Measurements from ENCODE around the gene SUSD6. TPM values are rescaled to one million over a fixed set of nuclear protein-coding genes. Genes with fewer than 3 reads are reported as not detected.

Gene SUSD6
- polyA plus RNA-seq, 2 of the 4 experiments (the other 2 are of a cell fraction) = 4.3 to 7.0 TPM

DNA sequence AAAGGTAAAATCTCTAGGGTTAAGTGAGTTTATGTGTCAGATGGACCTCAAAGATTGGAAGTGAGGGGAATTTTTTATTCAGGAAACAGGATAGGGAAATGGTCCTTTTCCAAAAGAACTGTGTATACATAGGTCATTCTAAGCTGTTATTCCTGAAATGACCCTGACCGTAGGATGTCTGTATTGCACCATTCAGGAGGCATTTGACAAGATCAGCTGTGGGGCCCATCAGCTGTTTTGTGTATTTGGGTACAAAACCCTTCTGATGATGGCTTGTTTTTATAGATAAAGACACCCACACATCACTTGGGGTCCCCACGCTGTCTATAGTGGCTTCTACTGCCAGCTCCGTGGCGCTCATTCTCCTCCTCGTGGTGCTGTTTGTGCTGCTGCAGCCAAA is 92.9 kb downstream of the SUSD6 start:
- ChIA-PET CTCF (interaction anchor here (0.8 to 2.6 kb wide), 6 partner anchors 9 to 119 kb away, joined by 3 to 9 read pairs (median 3); no protein-coding TSS in a partner anchor), POLR2A (no interaction called here)
- DNase-seq (ENCODE audit: low read depth in 1 of 2, low spot score in 1 of 2) (no peak), FAIRE-seq (no peak), ATAC-seq (no peak)
- H3K4me2 ChIP-seq = no peak overlapping the region
- no peak overlapping the region for H3K4me3 ChIP-seq
- no peaks in the 10 kb centered on the region for H3K4me1 ChIP-seq
- H3K27ac ChIP-seq = no peak overlapping the region
- TF ChIP-seq POLR2A (IDR thresholded peaks at IDR 0.05; ENCODE audit: low read length) (no peak), CBX2 (IDR thresholded peaks at IDR 0.05; ENCODE audit: borderline replicate concordance, low read depth) (no peak), JUN (IDR thresholded peaks at IDR 0.05) (no peak), CEBPB (IDR thresholded peaks at IDR 0.05) (no peak), MAZ (IDR thresholded peaks at IDR 0.05; ENCODE audit: borderline replicate concordance, low read depth, low read length) (no peak), ESRRA (IDR thresholded peaks at IDR 0.05; ENCODE audit: borderline replicate concordance, low read length) (no peak), TP53 (CRISPR knock-in tag; IDR thresholded peaks at IDR 0.05) (no peak), RFX5 (IDR thresholded peaks at IDR 0.05) (no peak), FOXS1 (CRISPR knock-in tag; IDR thresholded peaks at IDR 0.05) (no peak), EHMT2 (IDR thresholded peaks at IDR 0.05; ENCODE audit: low read depth) (no peak)
- TF ChIP-seq, protein P1, sequence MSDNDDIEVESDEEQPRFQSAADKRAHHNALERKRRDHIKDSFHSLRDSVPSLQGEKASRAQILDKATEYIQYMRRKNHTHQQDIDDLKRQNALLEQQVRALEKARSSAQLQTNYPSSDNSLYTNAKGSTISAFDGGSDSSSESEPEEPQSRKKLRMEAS (IDR thresholded peaks at IDR 0.05) = no peak
- TF ChIP-seq, protein P2, sequence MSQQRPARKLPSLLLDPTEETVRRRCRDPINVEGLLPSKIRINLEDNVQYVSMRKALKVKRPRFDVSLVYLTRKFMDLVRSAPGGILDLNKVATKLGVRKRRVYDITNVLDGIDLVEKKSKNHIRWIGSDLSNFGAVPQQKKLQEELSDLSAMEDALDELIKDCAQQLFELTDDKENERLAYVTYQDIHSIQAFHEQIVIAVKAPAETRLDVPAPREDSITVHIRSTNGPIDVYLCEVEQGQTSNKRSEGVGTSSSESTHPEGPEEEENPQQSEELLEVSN (IDR thresholded peaks at IDR 0.05; ENCODE audit: borderline replicate concordance, low read depth) = no peak
- no peaks in the 10 kb centered on the region for H3K9me3 ChIP-seq
- 88% methylated on average over 5 of the region's 5 CpGs for WGBS (ENCODE audit: missing lambda C conversion rate)

DNA sequence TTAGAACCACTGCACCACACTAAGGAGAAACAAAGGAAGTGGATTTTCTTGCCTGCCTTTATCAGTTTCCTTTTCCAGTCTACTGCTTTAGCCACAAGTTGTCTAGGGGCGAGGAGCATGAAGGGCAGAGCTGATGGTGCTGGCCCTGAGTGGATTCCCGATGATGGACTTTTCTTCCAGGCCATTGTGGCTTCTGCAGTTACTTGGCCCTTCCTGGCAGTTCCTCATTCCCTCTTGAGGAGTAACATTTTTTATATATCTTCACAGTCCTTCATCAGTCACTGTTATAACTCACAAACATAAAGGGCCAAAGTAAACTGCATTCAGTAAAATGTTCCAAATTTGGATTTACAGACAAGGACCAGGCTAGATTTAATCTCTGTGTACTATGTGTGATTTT is 94.3 kb downstream of the SUSD6 start:
- DNase-seq (ENCODE audit: low read depth in 1 of 2, low spot score in 1 of 2) (no peak), ATAC-seq (no peak), FAIRE-seq (no peak)
- ChIA-PET CTCF (interaction anchor here (0.7 to 1.9 kb wide), 7 partner anchors 13 to 178 kb away, joined by 3 to 9 read pairs (median 3); no protein-coding TSS in a partner anchor), POLR2A (no interaction called here)
- no peaks in the 10 kb centered on the region for H3K9me3 ChIP-seq
- no peak overlapping the region for H3K4me2 ChIP-seq
- TF ChIP-seq CHD4 (IDR thresholded peaks at IDR 0.05; ENCODE audit: borderline replicate concordance) = no peak
- TF ChIP-seq FOSB (CRISPR knock-in tag; IDR thresholded peaks at IDR 0.05) = no peak
- no peak for TF ChIP-seq KDM1A (IDR thresholded peaks at IDR 0.05; ENCODE audit: low read depth)
- TF ChIP-seq POLR2A (IDR thresholded peaks at IDR 0.05; ENCODE audit: low read length) = no peak
- no peak for TF ChIP-seq RCOR1 (IDR thresholded peaks at IDR 0.05; ENCODE audit: low read depth, low read length)
- no peak for TF ChIP-seq CEBPB (IDR thresholded peaks at IDR 0.05)
- TF ChIP-seq TFCP2L1 (CRISPR knock-in tag; IDR thresholded peaks at IDR 0.05) = no peak
- TF ChIP-seq, protein P3, sequence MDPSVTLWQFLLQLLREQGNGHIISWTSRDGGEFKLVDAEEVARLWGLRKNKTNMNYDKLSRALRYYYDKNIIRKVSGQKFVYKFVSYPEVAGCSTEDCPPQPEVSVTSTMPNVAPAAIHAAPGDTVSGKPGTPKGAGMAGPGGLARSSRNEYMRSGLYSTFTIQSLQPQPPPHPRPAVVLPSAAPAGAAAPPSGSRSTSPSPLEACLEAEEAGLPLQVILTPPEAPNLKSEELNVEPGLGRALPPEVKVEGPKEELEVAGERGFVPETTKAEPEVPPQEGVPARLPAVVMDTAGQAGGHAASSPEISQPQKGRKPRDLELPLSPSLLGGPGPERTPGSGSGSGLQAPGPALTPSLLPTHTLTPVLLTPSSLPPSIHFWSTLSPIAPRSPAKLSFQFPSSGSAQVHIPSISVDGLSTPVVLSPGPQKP (IDR thresholded peaks at IDR 0.05; ENCODE audit: low read depth, low read length) = no peak
- no peak for TF ChIP-seq RARB (CRISPR knock-in tag; IDR thresholded peaks at IDR 0.05)
- TF ChIP-seq RAD21 (conservative IDR thresholded peaks at IDR 0.05 in 1 of 2, IDR thresholded peaks at IDR 0.05 in 1 of 2) = no peak
- TF ChIP-seq HDAC2 (IDR thresholded peaks at IDR 0.05) = no peak
- TF ChIP-seq EHF (CRISPR knock-in tag; IDR thresholded peaks at IDR 0.05) = no peak
- no peak for TF ChIP-seq FOXS1 (CRISPR knock-in tag; IDR thresholded peaks at IDR 0.05)
- no peak for TF ChIP-seq POLR2AphosphoS2 (conservative IDR thresholded peaks at IDR 0.05; ENCODE audit: low read length)
- TF ChIP-seq JUN (IDR thresholded peaks at IDR 0.05) = no peak
- no peak for TF ChIP-seq MAZ (IDR thresholded peaks at IDR 0.05; ENCODE audit: borderline replicate concordance, low read depth, low read length)
- TF ChIP-seq HOXB13 (CRISPR knock-in tag; IDR thresholded peaks at IDR 0.05; ENCODE audit: low read depth) = no peak
- TF ChIP-seq SREBF2 (IDR thresholded peaks at IDR 0.05) = no peak
- no peak for TF ChIP-seq ZFP36 (IDR thresholded peaks at IDR 0.05; ENCODE audit: borderline replicate concordance, partially characterized antibody)
- no peak for TF ChIP-seq RFX5 (IDR thresholded peaks at IDR 0.05)
- H3K4me3 ChIP-seq = no peak overlapping the region
- no peak overlapping the region for H3K27ac ChIP-seq
- no peaks in the 10 kb centered on the region for H3K4me1 ChIP-seq
- WGBS (ENCODE audit: missing lambda C conversion rate) = 84% methylated on average over 2 of the region's 2 CpGs
